NCI-H2081 treated with DMSO at 0.1 percent for 48 hours (cell line): ENCODE results near the gene PRR23E.

Experiments
- DNase-seq: peaks from one replicate; lab custom pipeline; 2025; lab: John Stamatoyannopoulos, UW

PRR23E gene

GRCh38 chr3:127185268-127185667 is 7.7 kb upstream of the PRR23E start:
- DNase-seq, result no peak

GRCh38 chr3:127185962-127186674 is 6.8 kb upstream of the PRR23E start:
- DNase-seq, result no peak

- no peak for DNase-seq
Measured at GRCh38 chr3:127187316-127187715, 5.6 kb upstream of the PRR23E start.

GRCh38 chr3:127193341-127193740 is 410 bp downstream of the PRR23E start:
- no peak for DNase-seq

- DNase-seq, result no peak
Measured at GRCh38 chr3:127193775-127194174, 844 bp downstream of the PRR23E start.

- no peak for DNase-seq
Measured at GRCh38 chr3:127194601-127195187, 1.8 kb downstream of the PRR23E start.

DNA sequence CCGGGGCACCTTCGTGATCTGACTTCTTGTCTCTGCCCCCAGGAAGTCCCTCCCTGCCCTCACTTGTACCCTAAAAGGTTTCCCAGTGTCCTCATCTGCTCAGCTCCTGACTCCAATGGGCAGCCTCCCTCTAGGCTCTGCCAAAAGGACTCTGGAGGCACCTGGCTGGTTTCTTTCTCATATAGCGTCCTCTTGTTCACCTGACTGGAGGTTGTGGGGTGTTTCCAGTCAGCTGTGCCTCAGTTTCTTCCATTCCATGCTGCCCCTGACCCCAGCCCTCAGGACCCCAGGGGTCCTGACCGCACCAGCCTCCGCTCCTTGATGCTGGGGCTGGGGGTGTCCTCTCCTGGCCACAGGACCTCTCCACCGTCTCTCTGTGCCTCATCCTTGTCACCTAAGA is 2.5 kb downstream of the PRR23E start:
- DNase-seq, result no peak

DNA sequence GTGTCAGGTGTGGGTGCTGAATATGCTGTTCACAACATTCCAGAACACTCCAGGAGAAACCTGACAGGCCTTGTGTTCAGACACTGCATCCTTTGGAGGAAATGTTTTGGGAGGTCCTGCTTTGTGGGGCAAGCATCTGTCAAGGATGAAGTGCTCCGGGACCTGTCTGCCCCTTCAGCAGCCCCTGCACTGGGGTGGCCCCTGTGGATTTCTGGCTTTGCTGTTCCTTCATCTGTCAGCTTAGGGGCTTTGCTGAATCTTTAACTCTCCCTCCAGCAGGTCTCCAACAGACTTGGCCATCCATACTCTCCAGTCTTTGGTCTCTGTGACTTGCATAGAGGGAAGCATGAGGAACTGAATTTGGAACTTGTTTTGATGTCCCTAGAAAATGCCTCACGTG is 3.1 kb downstream of the PRR23E start:
- DNase-seq, result no peak

GRCh38 chr3:127196466-127197299 is 3.8 kb downstream of the PRR23E start:
- no peak for DNase-seq

- no peak for DNase-seq
Measured at GRCh38 chr3:127197300-127198189, 4.6 kb downstream of the PRR23E start.

GRCh38 chr3:127200086-127200691 is 7.3 kb downstream of the PRR23E start:
- no peak for DNase-seq

GRCh38 chr3:127203024-127203423 is 10.1 kb downstream of the PRR23E start:
- no peak for DNase-seq

DNA sequence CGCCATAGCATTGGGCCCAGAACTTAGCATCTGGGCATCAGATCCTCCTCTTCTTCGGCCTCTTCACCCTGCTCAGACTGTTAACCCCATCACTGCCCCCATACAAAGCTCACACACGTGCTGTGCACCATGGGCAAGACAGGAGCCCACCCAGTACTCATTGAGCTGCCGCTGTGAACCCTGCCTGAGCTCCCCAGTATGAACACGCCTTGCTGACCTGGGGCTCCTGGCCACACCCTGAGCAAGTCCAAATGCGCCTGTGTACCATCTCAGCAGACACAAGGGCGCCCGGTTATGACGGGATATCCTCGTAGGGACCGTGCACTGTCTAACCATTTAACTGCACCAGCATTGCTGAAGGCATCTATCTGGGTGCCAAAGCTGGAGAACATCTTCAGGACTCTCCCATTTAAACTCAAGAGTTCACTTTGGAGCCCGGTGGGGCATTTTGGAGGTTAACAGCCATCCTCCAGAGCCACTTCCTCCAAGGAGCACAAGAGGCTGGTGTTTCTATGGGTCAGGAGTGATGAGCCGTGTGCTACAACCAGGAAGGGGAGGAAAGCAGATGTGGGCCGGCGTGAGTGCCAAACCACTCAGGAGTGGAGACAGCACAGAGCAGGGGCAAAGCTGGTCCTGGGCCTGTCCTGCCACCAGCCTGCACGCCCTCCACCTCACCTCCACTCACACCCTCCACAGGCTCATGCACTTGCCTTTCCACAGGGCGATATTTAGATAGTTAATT is 12.1 kb downstream of the PRR23E start:
- DNase-seq, result no peak

- DNase-seq, result no peak
Measured at GRCh38 chr3:127206154-127206553, 13.2 kb downstream of the PRR23E start.

DNA sequence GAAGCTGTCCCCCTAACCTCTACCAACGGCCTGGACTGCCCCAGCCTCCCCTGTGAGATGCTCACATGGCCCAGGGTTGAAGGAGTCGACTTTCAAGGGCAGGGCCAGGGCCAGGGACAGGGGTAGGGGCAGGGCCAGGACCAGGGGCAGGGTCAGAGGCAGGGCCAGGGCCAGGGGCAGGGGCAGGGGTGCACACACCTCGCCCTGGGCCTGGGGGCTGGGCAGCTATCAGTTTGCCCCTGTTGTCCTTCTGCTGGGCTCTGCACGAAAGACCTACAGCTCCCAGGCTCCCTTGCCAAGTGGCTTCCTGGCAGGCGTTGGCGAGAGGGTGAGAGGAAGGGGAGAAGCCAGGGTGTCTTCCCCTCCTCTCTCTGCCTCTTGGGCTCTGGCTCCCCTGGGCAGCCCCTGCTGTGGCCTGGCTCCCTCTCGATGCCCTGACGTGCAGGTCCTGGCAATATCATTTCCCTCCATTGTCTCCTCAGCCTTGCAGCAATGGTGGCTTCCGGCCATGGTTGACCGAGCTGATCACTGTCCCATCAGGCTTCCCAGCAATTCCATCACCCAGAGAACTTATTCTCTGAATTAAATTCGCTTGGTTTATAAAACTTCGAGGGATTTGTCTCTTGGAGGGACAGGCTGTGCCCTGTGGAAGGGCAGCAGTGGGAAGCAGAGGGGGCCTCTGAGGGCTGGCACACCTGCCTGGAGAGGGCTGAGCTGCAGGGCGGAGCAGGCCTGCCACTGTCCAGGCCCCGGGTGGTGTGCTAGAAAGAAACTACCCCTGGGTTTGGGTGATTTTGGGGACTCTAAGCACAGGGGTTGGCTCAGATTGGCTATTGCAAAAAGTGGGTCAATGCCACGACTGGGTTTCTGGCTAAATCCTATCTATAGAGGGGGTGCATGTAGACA is 13.9 kb downstream of the PRR23E start:
- no peak for DNase-seq

DNA sequence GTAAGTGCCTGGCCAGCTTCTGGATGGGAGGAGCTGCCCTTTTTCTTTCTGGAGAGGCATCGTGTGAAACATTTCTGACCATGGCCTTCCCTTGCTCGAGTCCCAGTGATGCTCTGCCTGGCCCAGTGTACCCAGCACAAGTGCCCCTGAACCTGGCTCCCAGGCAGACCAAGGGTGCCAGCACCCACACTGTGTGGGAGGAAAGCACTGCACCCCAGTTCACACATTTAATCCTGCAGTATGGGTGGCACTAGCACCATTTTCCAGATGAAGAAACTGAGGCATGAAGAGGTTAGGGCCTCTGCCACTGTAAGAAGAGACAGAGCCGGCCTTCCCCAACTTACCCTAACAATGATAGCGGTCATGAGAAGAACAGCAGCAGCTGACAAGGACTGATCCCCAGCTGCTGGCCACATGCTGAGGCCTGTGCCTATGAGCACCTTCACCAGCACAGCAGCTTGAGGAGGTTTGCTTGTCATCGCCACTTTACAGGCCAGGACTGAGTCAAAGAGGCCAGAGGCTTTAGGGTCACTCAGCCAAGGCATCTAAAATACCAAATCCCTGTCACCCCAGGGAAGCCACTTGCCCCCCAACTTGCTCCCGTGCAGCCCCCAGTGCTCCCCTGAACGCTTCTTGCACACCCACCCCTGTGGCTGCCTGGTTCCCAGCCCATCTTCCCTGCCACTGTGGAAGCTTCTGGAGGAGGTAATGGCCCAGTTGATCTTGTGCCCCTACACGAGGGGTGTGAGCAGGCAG is 15.0 kb downstream of the PRR23E start:
- no peak for DNase-seq

- no peak for DNase-seq
Measured at GRCh38 chr3:127208483-127209100, 15.7 kb downstream of the PRR23E start.

- no peak for DNase-seq
Measured at GRCh38 chr3:127209155-127209839, 16.4 kb downstream of the PRR23E start.
